Stimulated activated CD4-positive, alpha-beta T cell treated with anti-CD3 and anti-CD28 coated beads, Interleukin-12 subunit alpha, Interleukin-12 subunit beta, amount 100 ng/mL, for 48 hours (primary cell): ENCODE measurements around the gene LILRA6.
"Not testable (repeated sequence)": the region's sequence is repeated elsewhere in the genome, so short reads cannot be mapped to it uniquely, and the experiment has no call there.

ENCODE experiments used
- DNase-seq, 3 donors: peaks; one replicate each; pipeline ENCODE4 v3.0.0-alpha.2; 2020; ENCODE audit warnings: low read depth in 2 of 3, low spot score in 1 of 3

LILRA6 gene

DNA sequence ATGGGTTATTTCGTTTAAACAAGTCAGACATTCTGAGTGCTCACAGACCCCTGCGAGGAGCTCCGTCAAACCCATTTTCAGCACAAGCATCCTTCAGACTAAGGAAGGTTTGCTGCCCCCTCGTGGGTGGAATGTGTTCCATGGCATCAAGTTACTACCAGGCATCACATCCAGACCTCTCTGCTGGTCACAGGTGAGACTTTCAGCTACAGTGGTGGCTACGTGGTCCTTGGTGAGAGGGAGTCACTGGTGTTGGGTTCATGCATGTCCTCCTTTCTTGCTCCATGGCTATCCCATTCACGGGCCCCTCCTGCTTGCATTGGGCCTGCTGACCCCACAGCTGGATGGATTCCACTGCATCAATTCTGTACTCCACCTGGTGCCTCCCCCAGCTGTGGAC is 23.5 kb upstream of the LILRA6 start:
- peak; percentile 56 to 74 (median 72) for DNase-seq

DNA sequence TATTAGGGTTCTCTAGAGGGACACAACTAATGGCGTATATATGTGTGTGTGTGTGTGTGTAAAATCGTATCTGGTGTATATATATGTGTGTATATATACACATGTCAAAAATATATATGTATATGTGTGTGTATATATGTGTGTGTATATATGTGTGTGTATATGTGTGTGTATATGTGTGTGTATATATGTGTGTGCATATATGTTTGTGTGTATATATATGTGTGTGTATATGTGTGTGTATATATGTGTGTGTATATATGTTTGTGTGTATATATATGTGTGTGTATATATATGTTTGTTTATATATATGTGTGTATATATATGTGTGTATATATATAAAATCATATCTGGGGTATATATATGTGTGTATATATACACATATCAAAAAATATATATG is 19.9 kb upstream of the LILRA6 start:
- DNase-seq, result no peak

DNA sequence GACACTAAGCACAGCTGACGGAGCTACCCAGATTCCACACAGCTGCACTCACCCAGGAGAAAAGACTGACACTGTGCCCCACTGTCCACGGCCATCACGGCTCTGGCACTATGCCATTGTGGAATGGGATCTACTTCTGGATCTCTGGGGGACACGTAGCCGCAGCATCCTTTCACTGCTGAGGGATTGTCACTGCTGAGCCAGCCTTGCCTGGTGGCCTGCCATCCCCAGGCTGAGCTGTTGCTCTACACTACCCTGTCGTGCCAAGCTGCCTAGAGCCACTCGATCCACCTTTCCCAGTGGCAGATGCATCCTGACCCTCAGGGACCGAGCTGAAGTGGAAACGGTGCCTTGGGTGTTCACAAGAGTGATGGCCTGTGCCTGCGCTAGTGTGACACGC is 19.5 kb upstream of the LILRA6 start:
- no peak for DNase-seq

DNA sequence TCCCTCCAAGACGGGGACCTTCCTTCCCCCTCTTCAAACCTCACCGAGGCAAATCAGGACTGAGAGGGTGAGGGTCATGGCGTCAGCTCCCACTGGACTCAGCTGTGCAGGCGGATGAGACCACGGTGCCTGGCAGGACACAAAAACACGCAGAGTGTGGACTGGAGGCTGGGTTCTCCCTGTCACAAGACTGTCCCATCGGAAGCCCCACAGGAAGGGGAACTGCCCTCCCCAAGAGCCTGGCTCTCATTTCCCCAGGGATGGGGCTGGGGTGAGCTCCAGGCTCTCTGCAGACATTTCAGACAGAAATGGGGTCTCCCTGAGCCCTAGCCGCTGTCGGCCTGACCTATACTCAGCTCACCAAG is 14.5 kb upstream of the LILRA6 start, which contains the start of gene LILRB5:
Gene LILRB5 (minus strand): TSS at position 158 of the 365 bp plus-strand sequence. CDS start 80 bp downstream, at position 78.
- DNase-seq, result no peak

DNA sequence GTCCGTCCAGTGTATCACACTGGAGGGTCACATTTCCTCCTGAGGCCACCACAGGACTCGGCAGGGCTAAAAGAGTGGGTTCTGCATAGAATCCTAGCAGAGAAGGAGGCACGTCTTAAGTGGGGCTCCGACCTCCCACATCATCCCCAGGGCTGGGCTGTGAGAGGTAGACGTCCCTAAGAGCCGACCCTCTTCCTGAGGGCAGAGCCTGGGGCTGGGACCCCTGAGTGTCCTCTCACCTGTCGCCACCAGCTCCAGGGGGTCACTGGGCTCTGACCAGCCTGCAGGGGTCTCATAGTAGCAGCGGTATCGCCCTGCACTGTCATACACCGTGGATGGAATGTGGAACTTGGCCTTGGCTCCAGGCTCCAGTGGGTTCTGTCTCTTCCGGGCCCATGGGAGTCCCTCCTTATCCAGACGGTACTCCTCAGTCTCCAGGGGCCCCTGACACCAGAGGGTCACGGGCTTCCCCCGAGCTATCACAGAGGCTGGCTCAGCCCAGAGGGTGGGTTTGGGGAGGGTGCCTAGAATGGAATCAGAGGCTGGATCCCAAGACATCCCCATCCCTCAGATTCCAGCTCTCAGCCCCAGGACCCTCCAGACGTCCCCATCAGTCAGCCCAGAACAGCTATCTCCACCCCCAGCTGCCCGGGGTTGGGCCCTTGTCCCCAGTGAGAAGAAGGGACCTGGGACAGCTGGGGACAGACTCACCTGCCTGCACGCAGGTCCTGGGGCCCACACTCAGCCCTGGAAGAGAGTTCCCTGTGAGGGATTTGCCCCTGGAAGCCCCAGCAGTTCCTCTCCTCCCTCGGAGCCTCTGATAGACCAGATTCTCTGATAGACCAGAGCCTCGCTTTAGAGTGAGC is 13.9 kb upstream of the LILRA6 start:
- DNase-seq, result no peak

DNA sequence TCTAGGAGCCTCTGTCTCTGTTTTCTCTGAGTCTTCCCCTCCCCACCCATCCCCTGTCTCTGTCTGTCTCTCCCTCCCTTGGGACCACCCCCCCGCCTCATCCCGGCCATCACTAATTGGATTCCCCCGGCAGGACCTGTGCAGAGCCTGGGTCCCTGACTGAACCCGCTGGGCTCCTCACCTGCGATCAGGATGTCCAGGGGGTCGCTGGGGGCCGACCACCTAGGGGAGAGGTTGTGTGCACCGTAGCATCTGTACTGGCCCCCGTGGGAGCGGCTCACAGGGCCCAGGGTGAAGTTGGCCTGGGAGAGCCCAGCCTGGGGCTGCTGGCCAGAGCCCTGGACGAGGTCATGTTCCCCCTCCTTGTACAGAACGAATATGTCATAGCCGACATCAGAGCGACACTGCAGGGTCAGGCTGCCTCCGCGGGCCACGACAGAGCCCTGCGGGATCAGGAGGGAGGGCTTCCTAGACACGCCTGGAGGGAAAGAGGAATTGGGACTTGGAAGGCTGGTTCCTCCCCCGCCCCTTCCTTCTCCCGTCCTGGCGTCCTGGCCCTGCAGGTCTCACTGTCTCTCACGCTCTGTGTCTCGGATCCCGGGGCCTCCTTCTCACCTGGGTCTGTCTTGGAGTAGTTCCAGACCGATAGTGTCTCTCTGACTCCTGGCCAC is 12.7 kb upstream of the LILRA6 start:
- DNase-seq, result no peak

DNA sequence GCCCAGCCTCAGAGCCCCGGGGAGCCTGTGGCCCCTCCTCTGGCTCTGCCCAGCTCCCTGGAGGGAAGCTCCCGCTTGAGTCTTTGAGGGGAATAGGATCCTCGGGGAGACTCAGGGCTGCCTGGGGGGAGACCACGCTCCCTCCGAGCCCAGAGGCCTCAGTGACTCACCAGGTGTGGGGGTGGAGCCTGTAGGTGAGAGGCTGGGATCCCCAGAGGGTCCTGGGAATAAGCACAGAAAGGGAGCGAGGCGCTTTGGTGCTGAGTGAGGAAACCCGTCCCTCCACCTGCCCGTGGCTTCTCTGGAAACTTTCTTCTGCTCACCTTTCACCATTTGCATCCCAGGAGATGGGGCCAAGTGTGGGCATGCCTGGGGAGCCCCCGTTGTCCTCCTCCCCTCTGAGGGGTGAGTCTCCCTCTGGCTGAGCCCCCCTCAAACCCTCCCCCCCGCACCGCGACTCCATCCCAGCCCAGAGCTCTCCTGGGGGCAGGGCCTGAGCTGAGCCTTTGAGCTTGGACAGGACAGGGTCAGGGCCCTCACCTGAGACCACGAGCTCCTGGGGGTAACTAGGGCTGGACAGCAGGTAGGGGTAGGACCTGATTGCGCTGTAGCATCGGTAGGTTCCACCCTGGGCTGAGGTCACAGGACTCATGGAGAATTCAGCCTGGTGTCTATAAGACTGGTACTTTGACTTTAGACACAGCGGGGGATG is 11.8 kb upstream of the LILRA6 start:
- DNase-seq, result no peak

DNA sequence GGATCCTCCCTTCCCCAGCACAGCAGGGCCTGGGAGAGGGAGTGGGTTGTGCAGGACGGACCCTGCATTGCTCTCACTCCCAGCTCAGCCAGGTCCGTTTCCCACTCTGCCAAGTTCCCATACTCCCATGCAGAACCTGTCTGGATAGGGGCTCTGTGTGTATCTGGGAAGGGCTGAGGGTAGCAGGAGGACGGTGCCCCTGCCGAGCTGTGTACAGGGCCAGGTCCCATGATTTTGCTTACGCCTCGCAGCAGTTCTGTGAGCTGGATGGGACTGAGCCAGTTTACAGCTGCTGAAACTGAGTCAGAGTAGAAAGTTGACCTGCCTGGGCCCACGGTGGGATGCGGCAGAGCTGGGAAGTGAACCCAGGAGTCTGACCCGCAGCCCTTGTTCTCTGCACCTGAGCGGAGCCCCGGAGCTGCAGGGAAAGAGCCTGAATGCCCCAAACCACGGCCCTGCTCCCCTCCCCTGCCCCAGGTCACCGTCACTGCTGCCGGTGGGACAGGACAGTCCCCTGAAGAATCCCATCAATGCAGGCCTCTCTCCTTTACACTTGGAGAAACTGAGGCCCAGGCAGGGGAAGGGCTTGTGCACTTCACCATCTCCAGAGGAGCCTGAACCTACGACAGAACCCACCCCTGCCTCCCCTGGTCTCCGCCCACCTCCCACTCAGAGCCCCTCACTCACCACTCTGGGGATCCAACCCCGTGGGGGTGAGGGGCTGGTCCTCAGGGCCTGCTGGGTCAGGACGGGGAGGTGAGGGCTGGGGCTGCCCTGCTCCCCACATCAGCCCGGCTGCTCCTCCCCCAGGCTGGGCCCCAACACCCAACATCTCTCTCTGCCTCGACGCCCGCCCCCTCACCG is 11.0 kb upstream of the LILRA6 start:
- no peak for DNase-seq

DNA sequence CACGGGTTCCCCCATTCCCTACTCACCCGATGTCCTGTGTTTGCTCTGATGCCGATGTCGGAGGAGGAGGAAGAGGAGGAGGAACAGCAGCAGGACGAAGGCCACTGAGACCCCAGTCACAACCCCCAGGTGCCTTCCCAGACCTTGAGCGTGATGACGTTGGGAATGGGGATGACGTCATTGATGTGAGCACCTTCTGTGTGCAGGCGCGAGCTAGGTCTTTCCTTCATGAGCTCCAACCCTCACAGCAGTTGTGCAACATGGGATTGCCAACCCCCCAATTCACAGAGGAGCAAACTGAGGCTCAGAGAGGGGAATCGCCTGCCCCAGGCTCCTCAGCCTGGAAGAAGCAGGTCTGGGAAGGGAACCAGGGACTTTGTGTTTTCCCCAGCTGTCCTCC is 10.3 kb upstream of the LILRA6 start:
- DNase-seq, result no peak

DNA sequence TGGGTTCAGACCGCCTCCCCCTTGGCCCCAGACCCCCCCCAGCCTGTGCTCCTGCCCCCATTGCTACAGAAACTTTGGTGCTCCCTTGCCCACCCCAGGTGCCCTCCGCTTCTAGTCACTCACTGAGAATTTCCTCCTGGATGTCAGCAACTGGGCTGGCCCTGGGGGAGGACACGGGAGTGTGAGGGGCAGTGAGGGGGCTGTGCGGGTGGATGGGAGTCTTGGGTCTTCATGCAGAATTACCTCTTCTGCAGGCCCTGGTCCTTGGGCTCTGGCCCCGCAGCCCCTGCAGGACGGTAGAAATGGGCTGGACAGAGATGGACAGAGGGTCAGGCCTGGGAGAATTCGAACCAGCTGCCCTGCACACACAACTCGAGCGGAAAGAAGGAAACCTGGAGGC is 9.7 kb upstream of the LILRA6 start:
- no peak for DNase-seq

DNA sequence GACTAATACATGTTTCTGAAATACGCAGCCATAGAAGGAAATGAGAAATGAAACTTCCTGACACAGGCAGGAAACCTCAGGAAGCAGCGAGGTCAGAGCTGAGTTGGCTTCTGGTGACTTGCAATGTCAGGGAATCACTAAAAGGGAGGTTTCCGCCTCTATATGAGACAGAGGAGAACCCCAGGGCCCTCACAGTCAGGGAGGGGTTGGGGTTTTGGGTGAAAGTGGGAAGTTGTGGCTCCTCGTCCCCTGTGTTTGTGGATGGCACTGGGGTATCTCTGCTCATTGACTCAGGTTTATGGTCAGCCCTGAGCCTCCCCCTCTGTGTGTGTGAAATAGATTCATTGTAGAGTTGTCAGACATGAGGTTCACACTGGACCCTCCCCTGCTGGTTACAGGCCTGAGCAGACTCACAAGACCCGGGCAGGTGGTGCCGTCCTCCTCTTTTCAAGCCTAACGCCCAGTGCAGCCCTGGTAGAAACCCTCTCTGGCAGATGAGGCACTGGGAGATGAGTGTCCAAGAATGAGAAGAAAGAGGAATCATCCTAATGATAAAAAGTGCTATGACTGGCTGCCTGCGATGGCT is 5.5 kb upstream of the LILRA6 start:
- peak; percentile 26 to 42 (median 35) for DNase-seq

DNA sequence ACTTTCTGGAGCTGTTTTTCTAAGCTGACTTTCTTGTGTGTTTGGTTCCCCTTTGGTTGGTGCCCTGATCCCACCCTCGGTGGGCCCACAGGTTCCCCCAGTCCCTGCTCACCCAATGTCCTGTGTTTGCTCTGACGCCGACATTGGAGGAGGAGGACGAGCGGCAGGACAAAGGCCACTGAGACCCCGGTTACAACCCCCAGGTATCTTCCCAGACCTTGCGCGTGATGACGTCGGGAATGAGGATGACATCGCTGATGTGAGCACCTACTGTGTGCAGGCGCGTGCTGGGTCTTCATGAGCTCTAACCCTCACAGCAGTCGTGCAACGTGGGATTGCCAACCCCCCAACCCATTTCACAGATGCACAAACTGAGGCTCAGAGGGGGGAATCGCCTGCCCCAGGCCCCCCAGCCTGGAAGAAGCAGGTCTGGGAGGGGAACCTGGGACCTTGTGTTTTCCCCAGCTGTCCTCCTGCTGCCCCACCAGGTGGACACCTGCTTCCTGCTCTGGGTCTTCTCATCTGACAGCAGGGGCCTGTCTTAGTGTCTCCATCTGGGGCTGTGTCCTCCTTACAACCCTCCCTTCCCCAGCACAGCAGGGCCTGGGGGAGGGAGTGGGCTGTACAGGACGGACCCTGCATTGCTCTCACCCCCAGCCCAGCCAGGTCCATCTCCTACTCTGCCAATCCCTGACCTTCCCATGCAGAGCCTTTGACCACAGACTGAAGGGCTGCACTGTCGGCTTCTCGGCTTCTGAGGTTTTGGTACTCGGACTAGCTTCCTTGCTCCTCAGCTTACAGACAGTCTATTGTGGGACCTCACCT is 4.7 kb upstream of the LILRA6 start:
- DNase-seq, result no peak

DNA sequence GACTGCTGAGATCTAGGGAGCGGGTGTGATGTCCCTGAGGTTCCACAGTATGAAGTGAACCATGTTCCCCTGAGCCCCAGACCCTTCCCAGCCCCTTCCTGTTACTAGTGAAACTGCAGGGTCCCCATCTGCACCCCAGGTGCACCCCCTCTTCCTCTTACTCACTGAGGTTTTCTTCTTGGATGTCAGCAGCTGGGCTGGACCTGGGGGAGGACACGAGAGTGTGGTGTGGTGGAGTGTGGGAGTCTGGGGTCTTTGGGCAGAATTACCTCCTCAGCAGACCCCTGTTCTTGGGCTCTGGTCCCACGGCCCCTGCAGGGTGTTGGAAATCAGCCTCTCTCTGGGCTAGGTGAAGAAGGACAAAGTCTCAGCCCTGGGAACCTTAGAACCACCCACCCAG is 3.3 kb upstream of the LILRA6 start:
- DNase-seq, result no peak

DNA sequence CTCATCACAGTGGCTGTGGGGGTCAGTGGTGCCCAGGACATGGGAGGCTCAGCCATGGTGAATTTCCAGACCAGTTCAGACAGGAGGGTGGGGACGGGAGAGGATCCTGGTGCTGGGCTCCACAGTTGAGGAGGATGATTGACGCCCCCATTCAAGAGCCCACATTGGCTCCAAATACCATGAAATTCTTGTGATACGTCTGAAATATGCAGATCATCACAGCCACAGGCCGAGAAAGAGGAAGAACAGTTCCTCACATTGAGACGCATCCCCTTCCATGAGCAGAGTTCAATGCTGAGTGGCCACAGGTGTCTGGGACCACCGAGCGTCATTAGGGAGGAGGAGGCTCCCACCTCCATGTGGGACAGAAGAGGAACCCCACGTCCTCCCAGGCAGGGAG is 1.2 kb upstream of the LILRA6 start:
- DNase-seq, result not testable (repeated sequence)

DNA sequence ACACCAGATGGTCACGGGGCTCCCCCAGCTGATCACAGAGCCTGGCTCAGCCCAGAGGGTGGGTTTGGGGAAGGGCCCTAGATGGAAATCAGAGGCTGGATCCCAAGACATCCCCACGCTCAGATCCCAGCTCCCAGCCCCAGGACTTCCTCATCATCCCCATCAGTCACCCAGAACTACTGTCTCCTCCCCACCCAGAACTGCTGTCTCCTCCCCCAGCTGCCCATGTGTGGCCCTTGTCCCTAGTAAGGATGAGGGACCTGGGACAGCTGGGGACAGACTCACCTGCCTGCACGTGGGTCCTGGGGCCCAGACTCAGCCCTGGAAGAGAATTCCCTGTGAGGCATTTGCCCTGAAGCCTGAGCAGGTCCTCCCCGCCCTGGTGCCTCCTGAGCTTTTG is 356 bp downstream of the LILRA6 start:
- DNase-seq, result not testable (repeated sequence)

DNA sequence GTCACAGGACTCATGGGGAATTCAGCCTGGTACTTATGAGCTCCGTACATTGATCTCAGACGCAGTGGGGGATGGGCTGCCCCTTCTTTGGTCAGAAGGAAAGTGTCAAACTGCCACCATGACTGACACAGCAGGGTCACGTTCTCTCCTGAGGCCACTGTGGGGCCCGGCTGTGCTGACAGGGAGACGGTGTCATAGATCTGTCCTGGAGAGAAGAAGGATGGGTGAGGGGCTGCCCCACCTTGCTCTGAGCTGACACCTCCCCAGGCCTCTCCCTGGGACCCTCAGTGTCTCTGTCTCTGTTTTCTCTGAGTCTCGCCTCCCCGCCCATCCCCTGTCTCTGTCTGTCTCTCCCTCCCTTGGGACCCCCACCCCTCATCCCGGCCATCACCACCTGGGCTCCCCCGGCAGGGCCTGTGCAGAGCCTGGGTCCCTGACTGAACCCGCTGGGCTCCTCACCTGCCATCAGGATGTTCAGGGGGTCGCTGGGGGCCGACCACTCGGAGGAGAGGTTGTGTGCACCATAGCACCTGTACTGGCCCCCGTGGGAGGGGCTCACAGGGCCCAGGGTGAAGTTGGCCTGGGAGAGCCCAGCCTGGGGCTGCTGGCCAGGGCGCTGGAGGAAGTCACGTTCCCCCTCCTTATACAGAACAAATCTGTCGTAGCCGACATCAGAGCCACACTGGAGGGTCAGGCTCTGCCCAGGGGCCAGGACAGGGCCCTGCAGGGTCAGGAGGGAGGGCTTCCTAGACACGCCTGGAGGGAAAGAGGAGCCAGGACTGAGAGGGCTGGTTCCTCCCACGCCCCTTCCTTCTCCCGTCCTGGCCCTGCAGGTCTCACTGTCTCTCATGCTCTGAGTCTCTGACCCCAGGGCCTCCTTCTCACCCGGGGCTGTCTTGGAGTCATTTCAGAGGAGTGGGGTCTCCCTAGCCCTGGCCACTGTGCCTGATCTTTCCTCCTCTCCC is 1.9 kb downstream of the LILRA6 start:
- DNase-seq, result not testable (repeated sequence)

DNA sequence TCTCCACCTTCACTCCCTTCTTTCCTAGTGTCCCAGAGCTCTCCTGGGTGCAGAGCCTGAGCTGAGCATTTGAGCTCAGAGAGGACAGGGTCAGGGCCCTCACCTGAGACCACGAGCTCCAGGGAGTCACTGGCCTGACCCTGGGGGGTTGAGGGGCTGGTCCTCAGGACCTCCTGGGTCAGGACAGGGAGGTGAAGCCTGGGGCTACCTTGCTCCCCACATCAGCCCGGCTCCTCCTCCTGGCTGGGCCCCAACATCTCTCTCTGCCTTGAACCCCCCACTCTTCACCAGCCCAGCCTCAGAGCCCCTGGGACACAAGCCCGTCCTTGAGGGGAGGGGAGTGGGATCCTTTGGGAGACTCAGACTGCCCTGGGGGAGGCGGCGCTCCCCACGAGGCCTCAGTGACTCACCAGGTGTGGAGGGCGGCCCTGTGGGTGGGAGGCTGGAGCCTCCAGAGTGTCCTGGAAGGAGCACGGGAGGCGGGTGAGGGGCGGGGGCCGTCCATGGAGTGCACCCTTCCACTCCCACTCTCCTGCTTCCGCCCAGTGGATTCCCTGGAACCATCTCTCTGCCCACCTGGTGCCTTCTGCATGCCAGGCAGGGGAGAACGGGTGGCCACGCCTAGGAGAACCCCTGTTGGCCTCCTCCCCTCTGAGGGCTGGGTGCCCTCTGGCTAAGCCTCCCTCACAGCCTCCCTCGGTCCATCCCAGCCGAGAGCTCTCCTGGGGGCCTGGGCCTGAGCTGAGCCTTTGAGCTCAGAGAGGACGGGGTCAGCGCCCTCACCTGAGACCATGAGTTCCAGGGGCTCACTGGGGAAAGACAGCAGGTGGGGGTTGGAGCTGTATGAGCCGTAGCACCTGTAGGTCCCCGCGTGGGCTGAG is 2.9 kb downstream of the LILRA6 start:
- DNase-seq, result not testable (repeated sequence)

DNA sequence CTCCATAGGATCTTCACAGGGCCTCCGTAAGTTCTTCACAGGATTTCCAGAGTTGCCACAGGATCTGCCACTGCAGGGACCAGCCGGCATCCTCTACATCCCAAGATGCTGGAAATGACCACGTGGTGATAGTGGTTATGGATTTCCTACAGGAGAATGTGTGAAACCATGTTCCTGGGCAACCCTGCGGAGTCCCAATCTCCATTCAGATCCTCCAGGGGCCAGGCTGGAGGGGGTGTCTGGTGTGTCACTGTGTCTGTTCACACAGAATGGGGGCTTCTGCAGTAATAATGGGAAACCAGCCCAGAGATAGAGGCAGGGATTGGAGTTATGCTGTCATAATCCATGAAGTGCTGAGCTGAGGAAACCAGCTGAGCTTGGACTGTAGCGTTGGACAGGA is 8.6 kb downstream of the LILRA6 start:
- DNase-seq, result no peak
